A673 (cell line): ENCODE data around the gene ANKRD37.

Source experiments
- CTCF ChIP-seq: fragments of 300-800, 200-600 bp; sonication (generic); conservative IDR thresholded peaks from 2 replicates; pipeline ENCODE4 v1.5.1; 2017; ENCODE audit warnings: low read depth, mild to moderate bottlenecking, antibody characterized with exemption, low read length, moderate library complexity, mixed read lengths
- EZH2 ChIP-seq: fragments of 200-600 bp; sonication (generic); IDR thresholded peaks from 2 replicates; pipeline ENCODE4 v1.6.1; 2017; ENCODE audit warnings: borderline replicate concordance, low read depth, mild to moderate bottlenecking, mixed read lengths, antibody characterized with exemption, low read length; ENCODE audit not compliant: poor library complexity, severe bottlenecking

DNA sequence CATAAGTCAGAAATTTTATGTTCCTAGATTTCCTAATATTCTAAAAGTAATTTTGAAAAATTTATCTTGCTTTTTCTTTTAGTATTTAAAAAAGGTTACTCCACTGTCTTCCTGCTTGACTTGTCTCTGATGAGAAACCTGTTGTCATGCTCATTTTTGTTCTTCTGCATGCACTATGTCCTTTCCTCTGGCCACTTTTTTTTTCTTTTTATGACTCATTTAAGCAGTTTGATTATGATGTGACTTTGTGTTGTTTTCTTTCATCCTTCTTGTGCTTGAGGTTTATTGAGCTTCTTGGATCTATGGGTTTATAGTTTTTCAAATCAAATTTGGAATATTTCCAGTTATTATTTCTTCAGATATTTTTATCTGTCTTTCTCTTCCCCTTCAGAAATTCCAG, 41.2 kb downstream of the ANKRD37 start:
- TF ChIP-seq CTCF (no peak), EZH2 (no peak)
